NCI-H128 (cell line): ENCODE data around the gene KCNQ5.

Source experiments
- DNase-seq: peaks from one replicate; lab custom pipeline; 2025; ENCODE audit not compliant: unreplicated experiment; lab: John Stamatoyannopoulos, UW

The KCNQ5 gene

GRCh38 chr6:73045609-73046008 is 423.7 kb downstream of the KCNQ5 start:
- no peak for DNase-seq

- no peak for DNase-seq
Observed at GRCh38 chr6:73047801-73048200, 425.9 kb downstream of the KCNQ5 start.

- DNase-seq: no peak
Observed at GRCh38 chr6:73049971-73050594, 428.2 kb downstream of the KCNQ5 start.

- no peak for DNase-seq
Observed at GRCh38 chr6:73050706-73051105, 428.8 kb downstream of the KCNQ5 start.

- no peak for DNase-seq
Observed at GRCh38 chr6:73051147-73051546, 429.3 kb downstream of the KCNQ5 start.

- DNase-seq: no peak
Observed at GRCh38 chr6:73054958-73055357, 433.1 kb downstream of the KCNQ5 start.

GRCh38 chr6:73058736-73059135 is 436.9 kb downstream of the KCNQ5 start:
- no peak for DNase-seq

GRCh38 chr6:73062130-73062529 is 440.3 kb downstream of the KCNQ5 start:
- no peak for DNase-seq

GRCh38 chr6:73062837-73063236 is 441.0 kb downstream of the KCNQ5 start:
- DNase-seq: no peak

GRCh38 chr6:73064266-73064665 is 442.4 kb downstream of the KCNQ5 start:
- DNase-seq: no peak

GRCh38 chr6:73073238-73073637 is 451.4 kb downstream of the KCNQ5 start:
- no peak for DNase-seq

GRCh38 chr6:73074175-73074574 is 452.3 kb downstream of the KCNQ5 start:
- DNase-seq: no peak

GRCh38 chr6:73076211-73076954 is 454.5 kb downstream of the KCNQ5 start:
- no peak for DNase-seq

- no peak for DNase-seq
Observed at GRCh38 chr6:73078333-73078862, 456.5 kb downstream of the KCNQ5 start.

- no peak for DNase-seq
Observed at GRCh38 chr6:73078908-73079610, 457.2 kb downstream of the KCNQ5 start.

- DNase-seq: no peak
Observed at GRCh38 chr6:73079611-73079955, 457.7 kb downstream of the KCNQ5 start.

- no peak for DNase-seq
Observed at GRCh38 chr6:73079978-73080377, 458.1 kb downstream of the KCNQ5 start.

GRCh38 chr6:73081955-73082354 is 460.1 kb downstream of the KCNQ5 start:
- DNase-seq: no peak

GRCh38 chr6:73083886-73084285 is 462.0 kb downstream of the KCNQ5 start:
- DNase-seq: no peak

GRCh38 chr6:73085443-73085871 is 463.6 kb downstream of the KCNQ5 start:
- no peak for DNase-seq

- DNase-seq: no peak
Observed at GRCh38 chr6:73086726-73087125, 464.9 kb downstream of the KCNQ5 start.
